Measurements from ENCODE around the gene COL4A2. TPM values are rescaled to one million over a fixed set of nuclear protein-coding genes. Genes with fewer than 3 reads are reported as not detected.

Gene COL4A2
- total and polyA plus RNA-seq, 4 donors = 8.0 to 45.2 (median 40.3) TPM

DNA sequence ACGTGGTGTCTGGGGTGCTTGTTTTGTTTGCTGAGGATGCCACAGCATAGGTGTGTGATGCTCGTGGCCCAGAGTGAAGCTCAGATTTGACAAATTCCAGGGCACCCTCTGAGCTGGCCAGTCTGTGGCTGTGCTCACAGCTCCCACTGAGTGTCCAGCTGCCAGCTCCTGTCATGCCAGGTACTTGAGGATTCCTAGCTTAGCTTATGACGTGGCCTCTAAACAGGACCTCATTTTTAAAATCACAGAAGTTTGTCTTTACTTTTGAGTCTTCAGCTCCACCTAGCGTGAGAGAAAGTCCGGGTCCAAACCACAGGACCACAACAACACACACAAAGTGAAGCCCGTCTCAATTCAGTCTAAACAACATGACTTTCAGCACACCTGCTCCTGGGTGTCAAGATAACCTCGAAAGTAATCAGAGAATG, 137.2 kb downstream of the COL4A2 start:
- no peaks in the 10 kb centered on the region for H3K27me3 ChIP-seq (ENCODE audit: control insufficient read depth in 4 of 4, insufficient read depth in 4 of 4, low read length in 3 of 4)
- H3K4me3 ChIP-seq (ENCODE audit: low read depth in 1 of 3, low read length in 3 of 3) = no peak overlapping the region
- WGBS = 73% methylated on average over 7 of the region's 7 CpGs
- no peak overlapping the region for H3K27ac ChIP-seq (ENCODE audit: low read depth in 1 of 2, low read length in 2 of 2)
- no peak for DNase-seq (ENCODE audit: low spot score)
- no peaks in the 10 kb centered on the region for H3K36me3 ChIP-seq (ENCODE audit: control insufficient read depth in 4 of 4, insufficient read depth in 3 of 4, low read depth in 1 of 4, low read length in 3 of 4)
- H3K9ac ChIP-seq (ENCODE audit: low read depth in 1 of 2, low read length in 2 of 2) = no peak overlapping the region
- no peaks in the 10 kb centered on the region for H3K9me3 ChIP-seq (ENCODE audit: control insufficient read depth in 4 of 4, low read length in 3 of 4)
- TF ChIP-seq GABPA (IDR thresholded peaks at IDR 0.05 in 1 of 2, conservative IDR thresholded peaks at IDR 0.05 in 1 of 2) (no peak), NR2F2 (IDR thresholded peaks at IDR 0.05) (no peak), RAD21 (IDR thresholded peaks at IDR 0.05) (peak; percentile 21 to 41), FOXA1 (IDR thresholded peaks at IDR 0.05) (no peak), FOXA2 (IDR thresholded peaks at IDR 0.05) (no peak)
- TF ChIP-seq, protein P1, sequence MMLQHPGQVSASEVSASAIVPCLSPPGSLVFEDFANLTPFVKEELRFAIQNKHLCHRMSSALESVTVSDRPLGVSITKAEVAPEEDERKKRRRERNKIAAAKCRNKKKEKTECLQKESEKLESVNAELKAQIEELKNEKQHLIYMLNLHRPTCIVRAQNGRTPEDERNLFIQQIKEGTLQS (IDR thresholded peaks at IDR 0.05) = no peak
- no peaks in the 10 kb centered on the region for H3K4me1 ChIP-seq (ENCODE audit: control insufficient read depth in 4 of 4, insufficient read depth in 4 of 4, low read length in 3 of 4)

DNA sequence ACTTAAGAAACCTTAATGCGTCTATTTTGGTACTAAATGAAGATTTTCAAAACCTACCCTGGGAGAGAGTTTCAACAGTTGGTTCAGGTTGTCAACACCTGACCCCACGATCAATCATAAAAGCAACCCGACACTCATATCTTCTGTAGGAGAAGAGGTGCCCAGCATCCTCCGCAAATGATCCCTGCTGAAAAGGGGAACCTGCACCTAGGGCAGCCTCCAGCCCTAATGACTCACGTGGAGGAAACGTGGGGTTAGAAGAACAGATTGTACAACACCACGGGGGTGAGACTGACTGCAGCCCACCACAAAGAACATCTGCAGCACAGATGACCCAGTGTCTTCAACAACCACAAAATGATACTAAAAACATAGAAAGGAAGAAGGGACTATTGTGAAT, 138.1 kb downstream of the COL4A2 start:
- no peaks in the 10 kb centered on the region for H3K36me3 ChIP-seq (ENCODE audit: control insufficient read depth in 4 of 4, insufficient read depth in 3 of 4, low read depth in 1 of 4, low read length in 3 of 4)
- H3K9ac ChIP-seq (ENCODE audit: low read depth in 1 of 2, low read length in 2 of 2) = no peak overlapping the region
- 83% methylated on average over 7 of the region's 7 CpGs for WGBS
- no peaks in the 10 kb centered on the region for H3K27me3 ChIP-seq (ENCODE audit: control insufficient read depth in 4 of 4, insufficient read depth in 4 of 4, low read length in 3 of 4)
- H3K4me1 ChIP-seq (ENCODE audit: control insufficient read depth in 4 of 4, insufficient read depth in 4 of 4, low read length in 3 of 4) = no peaks in the 10 kb centered on the region
- no peaks in the 10 kb centered on the region for H3K9me3 ChIP-seq (ENCODE audit: control insufficient read depth in 4 of 4, low read length in 3 of 4)
- no peak overlapping the region for H3K4me3 ChIP-seq (ENCODE audit: low read depth in 1 of 3, low read length in 3 of 3)
- DNase-seq (ENCODE audit: low spot score) = no peak
- no peak overlapping the region for H3K27ac ChIP-seq (ENCODE audit: low read depth in 1 of 2, low read length in 2 of 2)
- TF ChIP-seq YY1 (IDR thresholded peaks at IDR 0.05) (no peak), RAD21 (IDR thresholded peaks at IDR 0.05) (no peak), JUND (IDR thresholded peaks at IDR 0.05) (no peak), FOXA2 (IDR thresholded peaks at IDR 0.05) (no peak), EGR1 (IDR thresholded peaks at IDR 0.05; ENCODE audit: low read depth in 2 of 2) (no peak), FOXA1 (IDR thresholded peaks at IDR 0.05) (no peak), SP1 (IDR thresholded peaks at IDR 0.05) (no peak), NR2F2 (IDR thresholded peaks at IDR 0.05) (no peak), GABPA (IDR thresholded peaks at IDR 0.05 in 1 of 2, conservative IDR thresholded peaks at IDR 0.05 in 1 of 2) (no peak), HNF4A (conservative IDR thresholded peaks at IDR 0.05) (no peak), HNF4G (IDR thresholded peaks at IDR 0.05) (no peak), TAF1 (conservative IDR thresholded peaks at IDR 0.05) (no peak), RXRA (IDR thresholded peaks at IDR 0.05) (no peak)
- TF ChIP-seq, protein P2, sequence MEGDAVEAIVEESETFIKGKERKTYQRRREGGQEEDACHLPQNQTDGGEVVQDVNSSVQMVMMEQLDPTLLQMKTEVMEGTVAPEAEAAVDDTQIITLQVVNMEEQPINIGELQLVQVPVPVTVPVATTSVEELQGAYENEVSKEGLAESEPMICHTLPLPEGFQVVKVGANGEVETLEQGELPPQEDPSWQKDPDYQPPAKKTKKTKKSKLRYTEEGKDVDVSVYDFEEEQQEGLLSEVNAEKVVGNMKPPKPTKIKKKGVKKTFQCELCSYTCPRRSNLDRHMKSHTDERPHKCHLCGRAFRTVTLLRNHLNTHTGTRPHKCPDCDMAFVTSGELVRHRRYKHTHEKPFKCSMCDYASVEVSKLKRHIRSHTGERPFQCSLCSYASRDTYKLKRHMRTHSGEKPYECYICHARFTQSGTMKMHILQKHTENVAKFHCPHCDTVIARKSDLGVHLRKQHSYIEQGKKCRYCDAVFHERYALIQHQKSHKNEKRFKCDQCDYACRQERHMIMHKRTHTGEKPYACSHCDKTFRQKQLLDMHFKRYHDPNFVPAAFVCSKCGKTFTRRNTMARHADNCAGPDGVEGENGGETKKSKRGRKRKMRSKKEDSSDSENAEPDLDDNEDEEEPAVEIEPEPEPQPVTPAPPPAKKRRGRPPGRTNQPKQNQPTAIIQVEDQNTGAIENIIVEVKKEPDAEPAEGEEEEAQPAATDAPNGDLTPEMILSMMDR (IDR thresholded peaks at IDR 0.05; ENCODE audit: low read depth, low read length, missing input control) = no peak
- TF ChIP-seq, protein P3, sequence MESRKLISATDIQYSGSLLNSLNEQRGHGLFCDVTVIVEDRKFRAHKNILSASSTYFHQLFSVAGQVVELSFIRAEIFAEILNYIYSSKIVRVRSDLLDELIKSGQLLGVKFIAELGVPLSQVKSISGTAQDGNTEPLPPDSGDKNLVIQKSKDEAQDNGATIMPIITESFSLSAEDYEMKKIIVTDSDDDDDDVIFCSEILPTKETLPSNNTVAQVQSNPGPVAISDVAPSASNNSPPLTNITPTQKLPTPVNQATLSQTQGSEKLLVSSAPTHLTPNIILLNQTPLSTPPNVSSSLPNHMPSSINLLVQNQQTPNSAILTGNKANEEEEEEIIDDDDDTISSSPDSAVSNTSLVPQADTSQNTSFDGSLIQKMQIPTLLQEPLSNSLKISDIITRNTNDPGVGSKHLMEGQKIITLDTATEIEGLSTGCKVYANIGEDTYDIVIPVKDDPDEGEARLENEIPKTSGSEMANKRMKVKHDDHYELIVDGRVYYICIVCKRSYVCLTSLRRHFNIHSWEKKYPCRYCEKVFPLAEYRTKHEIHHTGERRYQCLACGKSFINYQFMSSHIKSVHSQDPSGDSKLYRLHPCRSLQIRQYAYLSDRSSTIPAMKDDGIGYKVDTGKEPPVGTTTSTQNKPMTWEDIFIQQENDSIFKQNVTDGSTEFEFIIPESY (IDR thresholded peaks at IDR 0.05) = no peak
- TF ChIP-seq, protein P4, sequence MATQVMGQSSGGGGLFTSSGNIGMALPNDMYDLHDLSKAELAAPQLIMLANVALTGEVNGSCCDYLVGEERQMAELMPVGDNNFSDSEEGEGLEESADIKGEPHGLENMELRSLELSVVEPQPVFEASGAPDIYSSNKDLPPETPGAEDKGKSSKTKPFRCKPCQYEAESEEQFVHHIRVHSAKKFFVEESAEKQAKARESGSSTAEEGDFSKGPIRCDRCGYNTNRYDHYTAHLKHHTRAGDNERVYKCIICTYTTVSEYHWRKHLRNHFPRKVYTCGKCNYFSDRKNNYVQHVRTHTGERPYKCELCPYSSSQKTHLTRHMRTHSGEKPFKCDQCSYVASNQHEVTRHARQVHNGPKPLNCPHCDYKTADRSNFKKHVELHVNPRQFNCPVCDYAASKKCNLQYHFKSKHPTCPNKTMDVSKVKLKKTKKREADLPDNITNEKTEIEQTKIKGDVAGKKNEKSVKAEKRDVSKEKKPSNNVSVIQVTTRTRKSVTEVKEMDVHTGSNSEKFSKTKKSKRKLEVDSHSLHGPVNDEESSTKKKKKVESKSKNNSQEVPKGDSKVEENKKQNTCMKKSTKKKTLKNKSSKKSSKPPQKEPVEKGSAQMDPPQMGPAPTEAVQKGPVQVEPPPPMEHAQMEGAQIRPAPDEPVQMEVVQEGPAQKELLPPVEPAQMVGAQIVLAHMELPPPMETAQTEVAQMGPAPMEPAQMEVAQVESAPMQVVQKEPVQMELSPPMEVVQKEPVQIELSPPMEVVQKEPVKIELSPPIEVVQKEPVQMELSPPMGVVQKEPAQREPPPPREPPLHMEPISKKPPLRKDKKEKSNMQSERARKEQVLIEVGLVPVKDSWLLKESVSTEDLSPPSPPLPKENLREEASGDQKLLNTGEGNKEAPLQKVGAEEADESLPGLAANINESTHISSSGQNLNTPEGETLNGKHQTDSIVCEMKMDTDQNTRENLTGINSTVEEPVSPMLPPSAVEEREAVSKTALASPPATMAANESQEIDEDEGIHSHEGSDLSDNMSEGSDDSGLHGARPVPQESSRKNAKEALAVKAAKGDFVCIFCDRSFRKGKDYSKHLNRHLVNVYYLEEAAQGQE (IDR thresholded peaks at IDR 0.05) = no peak
- TF ChIP-seq, protein P1 (IDR thresholded peaks at IDR 0.05) = no peak
- TF ChIP-seq, protein P5, sequence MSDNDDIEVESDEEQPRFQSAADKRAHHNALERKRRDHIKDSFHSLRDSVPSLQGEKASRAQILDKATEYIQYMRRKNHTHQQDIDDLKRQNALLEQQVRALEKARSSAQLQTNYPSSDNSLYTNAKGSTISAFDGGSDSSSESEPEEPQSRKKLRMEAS (IDR thresholded peaks at IDR 0.05) = no peak

Measured in liver (tissue), 9 donors.